Tibial nerve (tissue), 4 donors: Measurements from ENCODE around the gene UCHL1.

ENCODE experiments used
- EP300 ChIP-seq, 2 donors: sonication (generic); formaldehyde crosslinking; IDR thresholded peaks; one replicate each; pipeline ENCODE4 v1.6.1; 2017; ENCODE audit warnings: antibody characterized with exemption in 2 of 2, mild to moderate bottlenecking in 1 of 2
- POLR2A ChIP-seq, 2 donors: fragments of 450-650 bp; IDR thresholded peaks; one replicate each; pipeline ENCODE4 v1.6.1; 2017; ENCODE audit warnings: antibody characterized with exemption in 2 of 2, mild to moderate bottlenecking in 2 of 2, moderate library complexity in 2 of 2
- TF ChIP-seq, protein P1 (sequence below), 5 experiments: fragments of 200-600 bp in 3 of 5; fragments of 450-650 bp in 2 of 5; sonication (generic) in 3 of 5; IDR thresholded peaks; one replicate each; pipeline ENCODE4 v1.5.1; 2016 to 2019; ENCODE audit warnings: antibody characterized with exemption in 5 of 5, mild to moderate bottlenecking in 3 of 5, moderate library complexity in 2 of 5

DNA sequence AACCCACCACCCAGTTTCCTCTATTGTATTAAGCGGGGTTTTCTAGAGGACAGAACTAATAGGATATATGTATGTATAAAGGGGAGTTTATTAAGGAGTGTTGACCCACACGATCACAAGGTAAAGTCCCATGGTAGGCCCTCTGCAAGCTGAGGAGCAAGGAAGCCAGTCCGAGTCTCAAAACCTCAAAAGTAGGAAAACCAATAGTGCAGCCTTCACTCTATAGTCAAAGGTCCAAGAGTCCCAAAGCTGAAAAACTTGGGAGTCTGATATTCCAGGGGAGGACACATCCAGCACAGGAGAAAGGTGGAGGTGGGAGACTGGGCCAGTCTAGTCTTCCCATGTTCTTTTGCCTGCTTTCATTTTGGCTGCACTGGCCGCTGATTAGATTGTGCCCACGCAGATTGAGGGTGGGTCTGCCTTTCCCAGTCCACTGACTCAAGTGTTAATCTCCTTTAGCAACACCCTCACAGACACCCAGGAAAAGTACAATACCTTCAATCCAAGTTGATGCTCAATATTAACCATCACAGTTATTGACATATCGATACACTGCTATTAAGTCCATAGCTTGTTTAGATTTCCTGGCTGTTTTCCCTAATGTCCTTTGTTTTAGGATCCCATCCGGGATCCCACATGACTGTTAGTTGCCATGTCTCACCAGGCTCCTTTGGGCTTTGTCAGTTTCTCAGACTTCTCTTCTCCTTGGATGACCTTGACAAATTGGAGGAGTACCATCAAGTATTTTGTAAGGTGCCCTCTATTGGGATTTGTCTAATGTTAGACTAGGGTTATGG lies 12.2 kb downstream of the UCHL1 start:
- TF ChIP-seq, protein P1, sequence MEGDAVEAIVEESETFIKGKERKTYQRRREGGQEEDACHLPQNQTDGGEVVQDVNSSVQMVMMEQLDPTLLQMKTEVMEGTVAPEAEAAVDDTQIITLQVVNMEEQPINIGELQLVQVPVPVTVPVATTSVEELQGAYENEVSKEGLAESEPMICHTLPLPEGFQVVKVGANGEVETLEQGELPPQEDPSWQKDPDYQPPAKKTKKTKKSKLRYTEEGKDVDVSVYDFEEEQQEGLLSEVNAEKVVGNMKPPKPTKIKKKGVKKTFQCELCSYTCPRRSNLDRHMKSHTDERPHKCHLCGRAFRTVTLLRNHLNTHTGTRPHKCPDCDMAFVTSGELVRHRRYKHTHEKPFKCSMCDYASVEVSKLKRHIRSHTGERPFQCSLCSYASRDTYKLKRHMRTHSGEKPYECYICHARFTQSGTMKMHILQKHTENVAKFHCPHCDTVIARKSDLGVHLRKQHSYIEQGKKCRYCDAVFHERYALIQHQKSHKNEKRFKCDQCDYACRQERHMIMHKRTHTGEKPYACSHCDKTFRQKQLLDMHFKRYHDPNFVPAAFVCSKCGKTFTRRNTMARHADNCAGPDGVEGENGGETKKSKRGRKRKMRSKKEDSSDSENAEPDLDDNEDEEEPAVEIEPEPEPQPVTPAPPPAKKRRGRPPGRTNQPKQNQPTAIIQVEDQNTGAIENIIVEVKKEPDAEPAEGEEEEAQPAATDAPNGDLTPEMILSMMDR (IDR thresholded peaks at IDR 0.05) = no peak
- TF ChIP-seq EP300 (IDR thresholded peaks at IDR 0.05) (no peak), POLR2A (IDR thresholded peaks at IDR 0.05) (no peak)
